NCI-H2196 (cell line): ENCODE measurements around the gene SFPQ.
"Not testable (repeated sequence)": the region's sequence is repeated elsewhere in the genome, so short reads cannot be mapped to it uniquely, and the experiment has no call there.

Experiments
- DNase-seq: peaks from one replicate; lab custom pipeline; 2025; ENCODE audit not compliant: unreplicated experiment; lab: John Stamatoyannopoulos, UW

Gene SFPQ, protein sequence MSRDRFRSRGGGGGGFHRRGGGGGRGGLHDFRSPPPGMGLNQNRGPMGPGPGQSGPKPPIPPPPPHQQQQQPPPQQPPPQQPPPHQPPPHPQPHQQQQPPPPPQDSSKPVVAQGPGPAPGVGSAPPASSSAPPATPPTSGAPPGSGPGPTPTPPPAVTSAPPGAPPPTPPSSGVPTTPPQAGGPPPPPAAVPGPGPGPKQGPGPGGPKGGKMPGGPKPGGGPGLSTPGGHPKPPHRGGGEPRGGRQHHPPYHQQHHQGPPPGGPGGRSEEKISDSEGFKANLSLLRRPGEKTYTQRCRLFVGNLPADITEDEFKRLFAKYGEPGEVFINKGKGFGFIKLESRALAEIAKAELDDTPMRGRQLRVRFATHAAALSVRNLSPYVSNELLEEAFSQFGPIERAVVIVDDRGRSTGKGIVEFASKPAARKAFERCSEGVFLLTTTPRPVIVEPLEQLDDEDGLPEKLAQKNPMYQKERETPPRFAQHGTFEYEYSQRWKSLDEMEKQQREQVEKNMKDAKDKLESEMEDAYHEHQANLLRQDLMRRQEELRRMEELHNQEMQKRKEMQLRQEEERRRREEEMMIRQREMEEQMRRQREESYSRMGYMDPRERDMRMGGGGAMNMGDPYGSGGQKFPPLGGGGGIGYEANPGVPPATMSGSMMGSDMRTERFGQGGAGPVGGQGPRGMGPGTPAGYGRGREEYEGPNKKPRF

DNA sequence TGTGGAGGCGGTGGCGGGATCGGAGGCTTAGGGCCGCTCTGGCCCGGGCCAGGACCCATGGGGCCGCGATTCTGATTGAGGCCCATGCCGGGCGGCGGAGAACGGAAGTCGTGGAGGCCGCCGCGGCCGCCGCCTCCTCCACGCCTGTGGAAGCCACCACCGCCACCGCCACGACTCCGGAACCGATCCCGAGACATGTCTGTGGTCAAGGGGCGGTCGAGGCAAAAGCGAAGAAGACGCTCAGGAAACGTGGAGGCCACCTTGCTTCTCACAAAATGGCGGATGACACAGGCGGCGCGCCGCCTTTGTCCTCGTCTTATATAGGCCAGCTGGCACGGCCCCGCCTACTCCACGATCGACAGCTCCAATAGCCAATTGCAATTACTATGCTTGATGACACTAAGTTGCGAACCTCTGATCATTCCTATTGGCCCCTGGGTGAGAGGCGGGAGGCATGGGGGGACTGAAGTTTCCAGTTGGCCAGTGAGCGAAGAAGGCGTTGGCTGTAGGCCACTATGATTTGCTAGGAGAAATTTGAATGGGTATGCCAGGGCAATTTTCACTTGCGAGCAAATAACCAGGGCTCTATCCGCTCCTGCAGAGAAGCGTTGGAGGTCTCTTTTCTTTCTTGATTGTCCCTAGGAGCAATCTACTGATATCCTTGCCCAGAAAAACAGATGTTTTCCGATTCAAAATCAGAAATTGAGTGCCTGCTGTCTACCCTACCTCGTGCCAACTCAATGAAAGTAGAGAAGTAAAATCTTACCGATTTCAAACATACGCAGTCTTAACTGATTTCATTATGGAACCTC is at the start of gene SFPQ:
SFPQ (minus strand) TSS at position 293 of the 812 bp plus-strand sequence; CDS start at position 197, 96 bp downstream.
- peak; percentile 98 for DNase-seq

DNA sequence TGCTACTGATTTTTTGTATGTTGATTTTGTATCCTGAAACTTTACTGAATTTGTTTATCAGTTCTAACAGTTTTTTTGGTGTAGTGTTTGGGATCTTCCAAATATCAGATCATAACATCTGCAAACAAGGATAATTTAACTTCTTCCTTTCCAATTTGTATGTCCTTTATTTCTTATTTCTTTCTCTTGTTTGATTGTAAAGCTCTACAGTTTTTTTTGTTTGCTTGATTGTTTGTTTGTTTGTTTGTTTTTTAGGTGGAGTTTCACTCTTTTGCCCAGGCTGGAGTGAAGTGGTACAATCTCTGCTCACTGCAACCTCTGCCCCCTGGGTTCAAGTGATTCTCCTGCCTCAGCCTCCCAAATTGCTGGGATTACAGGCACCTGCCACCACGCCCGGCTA is 43.8 kb upstream of the SFPQ start:
- not testable (repeated sequence) for DNase-seq

DNA sequence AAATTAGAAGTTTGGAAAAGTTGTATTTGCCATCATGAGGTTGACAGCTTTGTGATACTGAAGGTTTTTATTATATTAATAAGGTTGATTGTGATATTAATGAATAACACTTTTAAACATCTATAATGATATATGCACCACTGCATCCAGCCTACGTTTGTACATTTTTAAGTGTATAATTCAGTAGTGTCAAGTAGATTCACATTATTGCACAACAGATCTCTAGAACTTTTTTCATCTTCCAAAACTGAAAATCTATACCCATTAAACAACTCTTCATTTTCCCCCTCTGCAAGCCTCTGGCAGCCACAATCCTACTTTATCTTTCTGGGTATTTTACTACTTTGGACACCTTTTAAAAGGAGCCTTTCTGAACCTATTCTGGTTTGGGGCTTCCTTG is 38.3 kb upstream of the SFPQ start:
- DNase-seq: no peak

DNA sequence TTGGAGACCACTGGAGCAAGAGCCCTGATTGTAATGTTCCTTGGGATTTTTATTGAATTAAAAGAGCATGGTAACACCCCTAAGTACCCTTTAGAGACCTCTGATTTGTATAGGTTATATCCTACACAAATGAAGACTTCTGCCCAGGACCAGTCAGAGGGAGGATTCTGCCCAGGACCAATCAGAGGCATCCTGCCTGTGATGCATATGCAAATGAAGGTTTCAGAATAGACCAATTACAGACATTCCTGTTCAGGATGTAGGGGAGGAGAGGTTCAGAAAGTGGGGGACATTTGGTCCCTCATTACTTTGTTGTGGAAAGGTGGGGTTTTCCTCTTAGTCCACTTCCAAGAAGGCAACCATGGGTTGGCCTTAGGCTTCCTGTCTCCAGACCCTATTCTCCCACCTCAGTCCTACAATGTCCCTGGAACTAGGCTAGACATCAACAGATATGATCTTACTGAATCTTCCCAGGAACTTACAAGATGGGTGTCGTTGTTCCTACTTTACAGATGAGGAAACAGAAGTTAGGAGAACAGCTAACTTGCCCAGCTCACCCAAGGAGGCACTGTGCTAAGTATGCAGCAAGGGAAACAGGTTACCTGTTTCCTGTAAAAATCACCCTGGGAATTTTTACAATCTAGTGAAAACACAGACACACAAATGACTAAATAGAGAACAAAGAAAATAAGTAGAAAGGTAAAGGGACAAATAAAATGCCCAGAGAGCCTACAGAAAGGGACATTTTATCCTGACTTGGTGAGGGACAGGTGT is 36.8 kb upstream of the SFPQ start:
- no peak for DNase-seq

DNA sequence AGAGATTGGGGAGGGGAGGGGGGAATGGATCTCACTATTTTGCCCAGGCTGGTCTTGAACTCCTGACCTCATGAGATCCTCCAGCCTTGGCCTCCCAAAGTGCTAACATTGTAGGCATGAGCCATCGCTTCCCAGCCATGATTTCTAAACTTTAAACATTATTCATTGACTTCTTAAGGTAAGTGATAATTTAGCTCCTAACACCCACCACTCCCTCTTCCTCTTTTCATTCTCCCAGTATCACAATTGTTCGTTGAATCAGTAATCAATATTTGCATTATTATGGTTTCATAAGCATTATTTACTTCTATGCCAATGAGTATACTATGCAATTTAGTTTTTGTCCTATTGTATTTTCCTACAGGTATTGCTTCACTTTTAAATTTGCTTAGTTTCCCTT is 33.6 kb upstream of the SFPQ start:
- no peak for DNase-seq

DNA sequence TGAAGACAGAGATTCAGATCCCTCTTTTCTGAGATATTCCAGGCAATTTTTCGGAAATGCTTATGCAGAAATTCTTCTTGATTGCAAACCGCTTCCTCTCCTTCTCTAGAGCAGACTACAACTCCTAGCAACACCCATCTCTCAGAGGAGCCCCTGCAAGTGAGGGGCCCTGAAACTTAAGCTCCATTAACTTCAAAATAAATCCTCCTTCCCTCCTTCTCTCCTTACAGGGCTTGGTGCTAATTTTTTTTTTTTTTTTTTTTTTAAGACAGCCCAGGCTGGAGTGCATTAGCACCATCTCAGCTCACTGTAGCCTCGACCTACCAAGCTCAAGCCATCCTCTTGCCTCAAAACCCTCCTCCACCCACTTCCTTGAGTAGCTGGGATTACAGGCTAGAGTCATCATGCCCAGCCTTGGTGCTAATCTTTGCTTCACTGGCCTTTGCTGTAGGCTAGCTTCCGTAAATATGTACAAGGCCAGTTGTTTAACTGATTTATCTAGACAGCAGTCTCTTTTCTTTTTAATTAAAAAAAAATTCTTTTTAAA is 30.2 kb upstream of the SFPQ start:
- DNase-seq: no peak

DNA sequence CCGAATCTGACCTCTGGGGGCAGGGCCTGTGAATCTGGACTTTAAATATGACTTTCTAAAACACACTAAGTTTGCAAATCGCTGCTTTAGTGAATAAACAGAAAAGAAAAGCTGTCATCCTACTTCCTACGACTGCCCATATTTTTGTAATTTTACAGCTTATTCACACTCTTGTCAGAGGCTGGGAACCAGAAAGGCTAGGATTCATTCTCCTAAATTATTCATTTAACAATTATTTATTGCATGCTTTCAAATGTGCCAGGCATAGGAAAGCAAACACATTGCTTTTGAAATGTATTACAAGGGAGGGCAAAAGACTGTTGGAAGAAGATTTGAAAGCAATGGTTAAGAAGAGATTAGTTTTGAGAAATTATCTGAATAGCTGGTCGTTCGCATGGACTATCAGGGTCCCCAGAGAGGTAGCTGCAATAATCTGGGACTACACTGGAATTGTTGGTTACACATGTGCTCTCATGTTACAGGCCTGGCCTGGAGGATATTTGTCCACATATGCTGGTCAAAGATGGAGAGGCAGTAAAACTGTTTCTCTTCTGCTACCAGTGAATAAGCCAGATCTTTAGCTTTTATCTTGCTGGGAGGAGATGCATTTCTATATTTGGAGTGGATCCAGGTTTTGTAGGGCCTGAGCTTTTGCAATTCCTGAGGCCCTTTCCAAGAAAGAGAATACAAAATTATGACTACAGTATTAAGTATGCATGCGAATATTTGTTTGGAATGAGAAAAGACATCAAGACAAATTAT is 29.6 kb upstream of the SFPQ start:
- DNase-seq: peak; percentile 10

DNA sequence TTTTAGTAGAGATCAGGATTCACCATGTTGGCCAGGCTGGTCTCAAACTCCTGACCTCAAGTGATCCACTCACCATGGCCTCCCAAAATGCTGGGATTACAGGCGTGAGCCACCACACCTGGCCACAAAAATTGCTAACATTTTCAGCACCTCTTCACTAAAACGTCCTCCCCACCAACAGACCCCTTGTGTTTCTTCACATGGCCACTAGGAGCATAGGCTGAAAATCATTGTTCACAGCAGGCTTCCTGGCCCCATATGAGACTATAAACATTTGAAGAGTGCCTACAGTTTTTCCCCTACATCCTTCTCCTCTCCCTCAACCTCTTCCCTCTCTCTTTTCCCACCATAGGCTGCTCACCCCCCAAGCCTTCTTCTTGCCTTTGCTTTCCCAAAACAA is 28.0 kb upstream of the SFPQ start:
- DNase-seq: no peak

DNA sequence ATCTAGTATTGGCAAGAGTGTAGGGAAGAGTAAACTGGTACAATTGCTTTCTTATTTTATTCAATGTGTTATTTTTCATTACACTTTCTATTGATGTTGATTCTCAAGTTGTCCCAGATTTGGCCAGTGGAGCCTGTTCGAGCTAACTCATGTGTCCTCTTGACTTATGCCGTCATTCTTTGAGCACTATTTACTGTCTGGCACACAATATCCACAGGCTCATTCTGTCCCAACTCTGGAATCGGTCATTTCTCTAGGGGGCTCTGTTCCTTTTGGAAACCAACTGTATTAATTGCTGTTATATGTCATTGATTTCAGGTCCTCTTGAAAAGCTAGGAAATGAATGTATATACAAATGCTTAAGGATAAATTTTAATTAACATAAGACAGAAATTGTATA is 22.4 kb upstream of the SFPQ start:
- no peak for DNase-seq

DNA sequence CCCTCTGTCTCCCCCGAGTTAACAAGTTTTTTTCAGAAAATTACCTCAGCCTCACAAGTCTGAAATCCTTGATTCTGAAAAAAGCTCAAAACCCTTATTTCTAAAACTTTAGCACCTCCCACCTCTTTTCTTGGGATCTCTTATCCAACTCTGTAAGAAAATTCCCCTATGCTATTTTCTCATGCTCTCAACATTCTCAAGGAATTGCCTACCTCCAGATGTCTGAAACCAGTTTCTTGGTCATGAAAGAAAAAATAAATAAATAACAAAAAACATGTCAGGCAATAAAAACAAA is 18.1 kb upstream of the SFPQ start:
- DNase-seq: no peak

DNA sequence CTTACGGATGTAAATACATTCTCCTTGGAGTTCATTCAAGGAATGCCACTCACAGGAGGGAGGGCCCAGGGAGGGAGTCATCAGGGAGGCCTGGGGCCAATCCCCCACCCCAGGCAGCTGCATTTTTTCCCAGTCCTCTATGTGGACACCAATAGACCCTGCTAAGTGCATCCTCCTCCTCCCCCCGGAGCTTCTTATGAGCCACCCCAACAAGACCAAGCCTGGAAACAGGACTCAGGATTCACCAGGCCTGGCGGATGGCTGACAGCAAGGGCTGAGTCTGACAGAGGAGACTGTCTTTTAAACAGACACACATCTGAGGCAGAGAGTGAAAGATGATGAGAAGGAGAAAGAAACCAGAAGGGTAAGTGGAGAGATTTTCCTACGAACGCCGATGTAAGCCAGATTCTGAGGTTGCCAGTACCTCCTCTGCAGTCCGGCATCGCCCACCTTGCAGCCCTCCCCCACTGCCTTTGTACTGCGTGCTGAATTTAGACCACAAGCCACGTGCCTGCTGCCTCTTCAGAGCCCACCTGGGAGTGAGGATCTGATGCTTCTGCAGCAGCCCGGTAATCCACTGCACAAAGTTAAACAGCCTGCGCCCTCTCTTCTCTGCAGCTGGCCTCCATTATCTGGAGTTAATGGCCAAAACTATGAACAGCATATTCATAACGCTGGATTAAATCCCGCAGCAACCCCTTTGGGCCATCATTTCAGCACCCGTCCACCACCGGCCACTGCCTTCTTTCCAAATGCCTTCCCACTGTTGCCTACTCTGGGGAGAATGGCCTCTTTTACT is 17.6 kb upstream of the SFPQ start:
- DNase-seq: no peak

DNA sequence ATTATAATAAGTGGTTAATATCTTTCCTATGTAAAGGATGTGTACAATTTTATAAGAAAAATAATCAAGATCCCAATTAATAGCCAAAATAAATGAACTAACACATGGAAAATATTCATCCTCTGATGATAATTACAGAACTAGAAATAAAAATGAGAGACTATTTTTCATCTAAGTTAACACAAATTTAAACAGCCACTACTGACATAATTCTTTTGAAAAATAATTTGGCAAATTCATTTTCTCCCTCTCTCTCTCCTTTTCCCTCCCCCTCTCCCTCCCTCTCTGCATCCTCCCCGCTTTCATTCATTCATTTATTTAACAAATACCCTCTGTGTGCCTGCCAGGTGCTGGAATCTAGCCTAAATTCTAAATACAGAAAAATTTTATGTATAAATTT is 10.3 kb upstream of the SFPQ start:
- DNase-seq: no peak

DNA sequence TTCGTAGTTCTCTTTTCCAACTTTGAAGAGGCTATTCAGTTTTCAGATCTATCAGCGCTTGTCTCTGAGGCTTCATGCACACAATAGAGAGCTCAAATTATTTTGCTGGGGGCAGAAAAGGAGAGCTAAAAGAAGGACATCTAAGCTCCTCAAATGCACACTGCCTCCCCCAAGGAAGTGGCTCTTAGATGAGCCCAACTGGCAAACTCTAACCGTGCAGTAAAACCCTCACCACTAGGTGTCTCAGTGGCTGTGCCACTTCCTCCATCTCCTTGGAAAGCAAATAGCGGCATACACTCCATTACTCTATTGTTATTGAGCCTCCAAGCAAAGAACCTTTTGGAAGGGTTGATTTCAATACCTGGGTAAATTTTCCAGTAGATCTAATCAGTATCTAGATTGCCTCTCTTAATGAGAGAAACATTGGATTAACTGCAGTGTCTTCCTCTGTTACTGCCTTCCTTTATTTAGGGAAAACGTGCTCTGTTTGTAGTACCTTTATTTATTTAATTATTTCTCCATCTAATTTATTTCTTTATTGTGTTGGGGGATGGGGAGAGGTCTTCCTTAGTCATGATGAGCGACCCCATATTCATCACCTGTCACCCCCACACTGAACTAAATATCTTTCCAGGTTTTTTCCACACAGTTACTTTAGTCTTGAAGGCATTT is 9.2 kb upstream of the SFPQ start:
- DNase-seq: peak; percentile 75

DNA sequence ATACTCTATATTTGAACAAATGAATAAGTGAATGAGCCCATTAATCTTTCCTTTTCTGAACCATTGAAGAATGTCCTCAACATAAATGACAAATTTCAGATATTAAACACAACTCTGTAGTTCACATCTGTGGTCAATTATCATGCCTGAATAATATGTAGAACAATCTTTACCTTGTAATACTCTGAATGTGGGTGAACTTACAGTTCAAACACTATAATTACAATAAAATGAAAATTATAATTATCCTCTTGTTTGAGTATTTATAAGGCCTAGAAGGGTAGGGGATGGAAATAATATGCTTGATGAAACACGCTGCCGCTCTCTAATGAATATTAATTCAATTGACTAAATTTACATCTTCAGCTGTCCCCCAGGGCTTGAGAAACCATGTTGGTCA is 8.7 kb upstream of the SFPQ start:
- DNase-seq: no peak

DNA sequence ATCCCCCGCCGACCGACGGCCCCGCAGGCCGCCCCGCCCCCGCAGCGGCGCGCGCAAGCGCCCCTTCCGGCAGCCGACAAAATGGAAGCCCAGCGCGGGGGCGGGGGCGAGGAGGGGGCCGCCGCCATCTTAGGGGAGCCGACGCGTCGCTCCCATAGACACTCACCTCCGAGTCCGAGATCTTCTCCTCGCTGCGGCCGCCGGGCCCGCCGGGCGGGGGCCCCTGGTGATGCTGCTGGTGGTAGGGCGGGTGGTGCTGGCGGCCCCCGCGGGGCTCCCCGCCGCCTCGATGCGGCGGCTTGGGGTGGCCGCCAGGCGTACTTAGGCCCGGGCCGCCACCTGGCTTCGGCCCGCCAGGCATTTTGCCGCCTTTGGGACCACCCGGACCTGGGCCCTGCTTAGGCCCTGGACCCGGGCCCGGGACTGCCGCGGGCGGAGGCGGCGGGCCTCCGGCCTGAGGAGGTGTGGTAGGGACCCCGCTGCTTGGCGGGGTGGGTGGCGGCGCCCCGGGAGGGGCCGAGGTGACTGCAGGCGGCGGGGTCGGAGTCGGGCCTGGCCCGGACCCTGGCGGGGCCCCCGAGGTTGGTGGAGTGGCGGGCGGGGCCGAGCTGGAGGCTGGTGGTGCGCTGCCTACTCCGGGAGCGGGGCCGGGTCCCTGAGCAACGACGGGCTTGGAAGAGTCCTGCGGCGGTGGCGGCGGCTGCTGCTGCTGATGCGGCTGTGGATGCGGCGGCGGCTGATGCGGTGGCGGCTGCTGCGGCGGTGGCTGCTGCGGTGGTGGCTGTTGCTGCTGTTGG is 691 bp downstream of the SFPQ start:
- DNase-seq: peak; percentile 86

DNA sequence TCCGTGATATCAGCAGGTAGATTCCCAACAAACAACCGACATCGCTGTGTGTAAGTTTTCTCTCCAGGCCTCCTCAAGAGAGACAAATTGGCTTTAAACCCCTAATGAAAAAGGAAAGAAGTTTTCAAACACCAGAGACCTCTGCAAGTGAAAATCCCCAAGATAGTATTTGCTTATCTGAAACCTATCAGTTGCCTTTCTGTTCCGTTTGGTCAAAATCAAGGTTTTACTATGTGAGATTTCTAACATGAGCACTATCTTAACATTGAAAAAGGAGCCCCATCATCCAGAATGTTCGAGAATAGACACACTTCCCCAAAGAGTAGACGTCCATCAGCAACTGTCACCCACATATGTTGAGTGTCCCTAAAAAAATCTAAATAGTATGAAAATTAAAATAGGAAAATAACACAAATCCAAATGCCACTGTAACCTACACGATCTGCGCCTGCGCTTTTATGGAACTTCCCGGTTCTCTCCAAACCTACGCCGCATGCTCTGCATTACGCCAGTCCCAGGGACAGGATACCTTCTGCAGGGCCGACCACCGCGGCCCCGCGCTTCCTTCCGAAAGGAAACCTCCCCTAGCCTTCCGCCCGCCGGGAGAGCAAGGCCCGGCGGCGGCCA is 1.4 kb downstream of the SFPQ start:
- no peak for DNase-seq

DNA sequence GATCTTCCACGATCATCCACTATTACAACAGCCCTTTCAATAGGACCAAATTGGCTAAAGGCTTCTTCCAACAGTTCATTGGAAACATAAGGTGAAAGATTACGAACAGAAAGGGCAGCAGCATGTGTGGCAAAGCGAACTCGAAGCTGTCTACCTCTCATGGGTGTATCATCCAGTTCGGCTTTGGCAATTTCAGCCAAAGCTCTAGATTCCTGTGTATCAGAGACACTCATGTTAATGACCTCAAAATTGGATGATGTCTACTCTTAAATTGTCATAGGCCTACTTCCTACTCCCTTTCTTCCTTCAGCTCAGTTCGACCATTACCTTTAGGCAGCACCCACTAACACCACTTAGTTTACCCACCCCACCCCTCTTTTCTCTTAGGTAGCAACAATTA is 2.2 kb downstream of the SFPQ start:
- DNase-seq: no peak
